NCI-H510A treated with DMSO at 0.1 percent for 48 hours (cell line): ENCODE results near the gene ZMYND15.
A peak's percentile ranks its signal among the peaks of the same experiment; 100 is the strongest.
"Not testable (repeated sequence)": the region's sequence is repeated elsewhere in the genome, so short reads cannot be mapped to it uniquely, and the experiment has no call there.

Experiments used
- DNase-seq: peaks from one replicate; lab custom pipeline; 2025; lab: John Stamatoyannopoulos, UW

The ZMYND15 gene

GRCh38 chr17:4739122-4740024, at the start of gene ZMYND15, which contains the start of gene CXCL16:
Gene ZMYND15, plus strand, starts transcription at chr17:4739833. Its CDS starts 716 bp downstream, at chr17:4740549.
Gene CXCL16, minus strand, starts transcription at chr17:4739928. Its CDS starts 589 bp downstream, at chr17:4739339.
- DNase-seq = peak; percentile 53

- DNase-seq = not testable (repeated sequence)
Observed at GRCh38 chr17:4689872-4690271, 49.8 kb upstream of the ZMYND15 start.

- no peak for DNase-seq
Observed at GRCh38 chr17:4690745-4691144, 48.9 kb upstream of the ZMYND15 start.

- no peak for DNase-seq
Observed at GRCh38 chr17:4691686-4692085, 47.9 kb upstream of the ZMYND15 start.

- no peak for DNase-seq
Observed at GRCh38 chr17:4693416-4693815, 46.2 kb upstream of the ZMYND15 start.

GRCh38 chr17:4696437-4696805, 43.2 kb upstream of the ZMYND15 start:
- DNase-seq = no peak

GRCh38 chr17:4699401-4700056, 40.1 kb upstream of the ZMYND15 start:
- DNase-seq = not testable (repeated sequence)

- DNase-seq = no peak
Observed at GRCh38 chr17:4701116-4701515, 38.5 kb upstream of the ZMYND15 start.

- DNase-seq = no peak
Observed at GRCh38 chr17:4703330-4703691, 36.3 kb upstream of the ZMYND15 start.

- not testable (repeated sequence) for DNase-seq
Observed at GRCh38 chr17:4704574-4704907, 35.1 kb upstream of the ZMYND15 start.

- no peak for DNase-seq
Observed at GRCh38 chr17:4704991-4705390, 34.6 kb upstream of the ZMYND15 start.

- no peak for DNase-seq
Observed at GRCh38 chr17:4706121-4706520, 33.5 kb upstream of the ZMYND15 start.

- DNase-seq = no peak
Observed at GRCh38 chr17:4708436-4708835, 31.2 kb upstream of the ZMYND15 start.

GRCh38 chr17:4709794-4710692, 29.6 kb upstream of the ZMYND15 start, which contains the start of gene ARRB2:
Gene ARRB2, plus strand, starts transcription at chr17:4710632. Its CDS starts 90 bp downstream, at chr17:4710722.
- peak; percentile 97 for DNase-seq

- DNase-seq = no peak
Observed at GRCh38 chr17:4710693-4711634, 28.7 kb upstream of the ZMYND15 start.

- DNase-seq = no peak
Observed at GRCh38 chr17:4711661-4712181, 27.9 kb upstream of the ZMYND15 start.

- DNase-seq = no peak
Observed at GRCh38 chr17:4712526-4712925, 27.1 kb upstream of the ZMYND15 start.

GRCh38 chr17:4714340-4715062, 25.1 kb upstream of the ZMYND15 start:
- not testable (repeated sequence) for DNase-seq

GRCh38 chr17:4715063-4715744, 24.4 kb upstream of the ZMYND15 start:
- DNase-seq = no peak
